GM20000 (cell line): Measurements from ENCODE around the gene SHISA4.

Experiments used
- DNase-seq: peaks from one replicate; pipeline ENCODE4 v3.0.0; 2012; ENCODE audit warnings: low spot score
- CTCF ChIP-seq: IDR thresholded peaks from 2 replicates; pipeline ENCODE4 v1.5.1; 2012; ENCODE audit warnings: mild to moderate bottlenecking, control low read depth; ENCODE audit errors: extremely low read depth, missing control alignments

Gene SHISA4

GRCh38 chr1:201925981-201926645 is 37.4 kb downstream of the SHISA4 start:
- no peak for TF ChIP-seq CTCF
- no peak for DNase-seq

- no peak for TF ChIP-seq CTCF
- DNase-seq, result no peak
Observed at GRCh38 chr1:201928266-201928665, 39.6 kb downstream of the SHISA4 start.

- DNase-seq, result no peak
- TF ChIP-seq CTCF, result no peak
Observed at GRCh38 chr1:201930137-201930536, 41.4 kb downstream of the SHISA4 start.

GRCh38 chr1:201930803-201931202 is 42.1 kb downstream of the SHISA4 start:
- no peak for TF ChIP-seq CTCF
- DNase-seq, result no peak

GRCh38 chr1:201933840-201934430 is 45.2 kb downstream of the SHISA4 start:
- no peak for DNase-seq
- TF ChIP-seq CTCF, result no peak

- no peak for TF ChIP-seq CTCF
Observed at GRCh38 chr1:201937624-201938213, 49.0 kb downstream of the SHISA4 start.

GRCh38 chr1:201938440-201939035 is 49.8 kb downstream of the SHISA4 start:
- no peak for DNase-seq
- no peak for TF ChIP-seq CTCF

More at GRCh38 chr1:201937624-201938213, 49.0 kb downstream of the SHISA4 start:
- no peak for DNase-seq
